ENCODE results near the gene INTS14. TPM values are rescaled to one million over a fixed set of nuclear protein-coding genes. Genes with fewer than 3 reads are reported as not detected.
A peak's percentile ranks its signal among the peaks of the same experiment; 100 is the strongest.

The INTS14 gene
- total RNA-seq, result 10 to 100 TPM; 47.4 to 48.1 TPM

GRCh38 chr15:65610871-65611718 lies at the start of gene INTS14:
INTS14 (minus strand) TSS chr15:65611131; CDS start chr15:65607380, 3,751 bp downstream.
- DNase-seq (peak; percentile 98), ATAC-seq (peak; percentile 99)
- H3K27ac Mint-ChIP-seq, result peak within 1 kb of the TSS; percentile 91
- peaks cover 3% of the 10 kb centered on the region for H3K36me3 Mint-ChIP-seq (ENCODE audit: low read depth)
- TF ChIP-seq, protein P1, sequence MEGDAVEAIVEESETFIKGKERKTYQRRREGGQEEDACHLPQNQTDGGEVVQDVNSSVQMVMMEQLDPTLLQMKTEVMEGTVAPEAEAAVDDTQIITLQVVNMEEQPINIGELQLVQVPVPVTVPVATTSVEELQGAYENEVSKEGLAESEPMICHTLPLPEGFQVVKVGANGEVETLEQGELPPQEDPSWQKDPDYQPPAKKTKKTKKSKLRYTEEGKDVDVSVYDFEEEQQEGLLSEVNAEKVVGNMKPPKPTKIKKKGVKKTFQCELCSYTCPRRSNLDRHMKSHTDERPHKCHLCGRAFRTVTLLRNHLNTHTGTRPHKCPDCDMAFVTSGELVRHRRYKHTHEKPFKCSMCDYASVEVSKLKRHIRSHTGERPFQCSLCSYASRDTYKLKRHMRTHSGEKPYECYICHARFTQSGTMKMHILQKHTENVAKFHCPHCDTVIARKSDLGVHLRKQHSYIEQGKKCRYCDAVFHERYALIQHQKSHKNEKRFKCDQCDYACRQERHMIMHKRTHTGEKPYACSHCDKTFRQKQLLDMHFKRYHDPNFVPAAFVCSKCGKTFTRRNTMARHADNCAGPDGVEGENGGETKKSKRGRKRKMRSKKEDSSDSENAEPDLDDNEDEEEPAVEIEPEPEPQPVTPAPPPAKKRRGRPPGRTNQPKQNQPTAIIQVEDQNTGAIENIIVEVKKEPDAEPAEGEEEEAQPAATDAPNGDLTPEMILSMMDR (IDR thresholded peaks at IDR 0.05), result peak; percentile 47
- no peaks in the 10 kb centered on the region for H3K9me3 Mint-ChIP-seq
- ChIA-PET POLR2A (interaction anchor here (0.7 to 1.6 kb wide), 13 partner anchors 9 to 258 kb away, joined by 3 to 6 read pairs (median 3); partner anchors contain the start of genes HACD3, RAB11A and SLC24A1), CTCF (interaction anchor here (0.9 to 2.4 kb wide), 5 partner anchors 19 to 207 kb away, joined by 3 to 13 read pairs (median 3); no protein-coding TSS in a partner anchor)
- H3K4me3 Mint-ChIP-seq, result peak within 1 kb of the TSS; percentile 93
- no peaks in the 10 kb centered on the region for H3K27me3 Mint-ChIP-seq
- peaks cover 31% of the 10 kb centered on the region for H3K4me1 Mint-ChIP-seq (ENCODE audit: low read depth)
- intact Hi-C loops (cut with micrococcal nuclease), result no loop called here

GRCh38 chr15:65659502-65660052 lies 48.6 kb upstream of the INTS14 start:
- TF ChIP-seq, protein P1 (IDR thresholded peaks at IDR 0.05), result no peak
- no peak overlapping the region for H3K4me3 Mint-ChIP-seq
- ChIA-PET CTCF (interaction anchor here (1.3 to 1.7 kb wide), 2 partner anchors 21 to 210 kb away, joined by 3 to 5 read pairs; partner anchors contain the start of gene RAB11A), POLR2A (interaction anchor here (0.7 to 1.4 kb wide), 2 partner anchors 9 to 13 kb away, joined by 3 to 4 read pairs; no protein-coding TSS in a partner anchor)
- no peaks in the 10 kb centered on the region for H3K4me1 Mint-ChIP-seq (ENCODE audit: low read depth)
- H3K9me3 Mint-ChIP-seq, result no peaks in the 10 kb centered on the region
- H3K27ac Mint-ChIP-seq, result no peak overlapping the region
- intact Hi-C loops (cut with micrococcal nuclease), result no loop called here
- no peaks in the 10 kb centered on the region for H3K27me3 Mint-ChIP-seq
- DNase-seq, result no peak
- H3K36me3 Mint-ChIP-seq (ENCODE audit: low read depth), result peaks cover 21% of the 10 kb centered on the region
- ATAC-seq, result no peak

GRCh38 chr15:65655457-65655856 lies 44.5 kb upstream of the INTS14 start:
- H3K9me3 Mint-ChIP-seq, result no peaks in the 10 kb centered on the region
- TF ChIP-seq, protein P1 (IDR thresholded peaks at IDR 0.05), result no peak
- POLR2A ChIA-PET, result no interaction called here
- no peaks in the 10 kb centered on the region for H3K27me3 Mint-ChIP-seq
- peak overlapping the region; percentile 42 for H3K27ac Mint-ChIP-seq
- no peak overlapping the region for H3K4me3 Mint-ChIP-seq
- peaks cover under 1% of the 10 kb centered on the region for H3K4me1 Mint-ChIP-seq (ENCODE audit: low read depth)
- DNase-seq, result no peak
- H3K36me3 Mint-ChIP-seq (ENCODE audit: low read depth), result peaks cover 21% of the 10 kb centered on the region
- intact Hi-C loops (cut with micrococcal nuclease), result no loop called here
- no peak for ATAC-seq
- CTCF ChIA-PET, result no interaction called here

GRCh38 chr15:65655026-65655425 lies 44.1 kb upstream of the INTS14 start:
- no peak overlapping the region for H3K4me3 Mint-ChIP-seq
- ChIA-PET CTCF (no interaction called here), POLR2A (no interaction called here)
- no peaks in the 10 kb centered on the region for H3K27me3 Mint-ChIP-seq
- peaks cover 21% of the 10 kb centered on the region for H3K36me3 Mint-ChIP-seq (ENCODE audit: low read depth)
- H3K4me1 Mint-ChIP-seq (ENCODE audit: low read depth), result peaks cover 5% of the 10 kb centered on the region
- H3K27ac Mint-ChIP-seq, result peak overlapping the region; percentile 42
- intact Hi-C loops (cut with micrococcal nuclease), result no loop called here
- TF ChIP-seq, protein P1 (IDR thresholded peaks at IDR 0.05), result no peak
- no peaks in the 10 kb centered on the region for H3K9me3 Mint-ChIP-seq
- DNase-seq, result no peak
- ATAC-seq, result no peak
